22Rv1 (cell line): ENCODE measurements around the gene NUDT17.

Experiments
- ZFX ChIP-seq: fragments of 450-650 bp; IDR thresholded peaks from 2 replicates; pipeline ENCODE4 v1.6.1; 2017; ENCODE audit warnings: antibody characterized with exemption, borderline replicate concordance
- TF ChIP-seq, protein P1 (sequence below): fragments of 450-650 bp; IDR thresholded peaks from 2 replicates; pipeline ENCODE4 v1.5.1; 2017; ENCODE audit warnings: mild to moderate bottlenecking

DNA sequence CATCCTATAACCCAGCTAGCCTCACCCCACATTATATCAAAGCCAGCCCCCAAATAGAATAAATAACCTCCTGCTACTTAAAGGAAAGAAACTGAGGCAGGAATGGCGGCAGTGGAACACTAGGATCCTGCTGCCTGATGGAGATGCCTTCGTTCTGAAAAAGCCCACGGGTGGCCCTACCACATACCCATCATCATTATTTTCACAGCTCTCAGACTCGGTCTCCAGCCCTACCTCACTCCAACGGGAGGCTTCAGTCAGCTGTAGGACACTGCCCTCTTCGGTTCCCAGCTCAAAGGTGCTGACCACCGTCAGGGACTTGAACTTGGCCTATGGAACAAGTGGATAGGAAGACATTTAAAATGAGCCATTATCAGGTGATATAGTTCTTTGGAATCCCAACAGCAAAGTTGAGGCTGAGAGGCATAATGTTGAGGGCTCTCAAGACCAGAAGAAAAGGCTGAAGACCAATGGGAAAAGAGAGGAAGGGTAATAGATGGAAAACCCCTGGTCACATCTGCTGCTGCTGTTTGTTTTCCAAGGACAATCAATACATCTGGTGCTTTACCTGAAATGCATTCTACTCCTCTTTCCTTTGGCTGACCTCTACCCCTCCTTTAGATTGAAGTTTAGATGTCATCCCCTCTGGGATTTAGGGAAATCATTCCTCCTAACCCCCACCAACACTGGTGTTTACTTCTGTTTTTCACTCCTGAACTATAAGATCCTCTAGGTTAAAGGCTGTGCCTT is 48.1 kb downstream of the NUDT17 start:
- TF ChIP-seq, protein P1, sequence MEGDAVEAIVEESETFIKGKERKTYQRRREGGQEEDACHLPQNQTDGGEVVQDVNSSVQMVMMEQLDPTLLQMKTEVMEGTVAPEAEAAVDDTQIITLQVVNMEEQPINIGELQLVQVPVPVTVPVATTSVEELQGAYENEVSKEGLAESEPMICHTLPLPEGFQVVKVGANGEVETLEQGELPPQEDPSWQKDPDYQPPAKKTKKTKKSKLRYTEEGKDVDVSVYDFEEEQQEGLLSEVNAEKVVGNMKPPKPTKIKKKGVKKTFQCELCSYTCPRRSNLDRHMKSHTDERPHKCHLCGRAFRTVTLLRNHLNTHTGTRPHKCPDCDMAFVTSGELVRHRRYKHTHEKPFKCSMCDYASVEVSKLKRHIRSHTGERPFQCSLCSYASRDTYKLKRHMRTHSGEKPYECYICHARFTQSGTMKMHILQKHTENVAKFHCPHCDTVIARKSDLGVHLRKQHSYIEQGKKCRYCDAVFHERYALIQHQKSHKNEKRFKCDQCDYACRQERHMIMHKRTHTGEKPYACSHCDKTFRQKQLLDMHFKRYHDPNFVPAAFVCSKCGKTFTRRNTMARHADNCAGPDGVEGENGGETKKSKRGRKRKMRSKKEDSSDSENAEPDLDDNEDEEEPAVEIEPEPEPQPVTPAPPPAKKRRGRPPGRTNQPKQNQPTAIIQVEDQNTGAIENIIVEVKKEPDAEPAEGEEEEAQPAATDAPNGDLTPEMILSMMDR, result no peak
- TF ChIP-seq ZFX, result no peak
